ENCODE results near the gene DCST1.

DCST1 gene

GRCh38 chr1:155001675-155002463, 31.8 kb upstream of the DCST1 start:
- DNase-seq, result peak; percentile 81

GRCh38 chr1:155002464-155003226, 31.0 kb upstream of the DCST1 start, which contains the start of gene ZBTB7B:
Gene ZBTB7B (plus strand): TSS chr1:155002802. CDS start chr1:155014661, 11,859 bp downstream.
- DNase-seq, result no peak

GRCh38 chr1:155003227-155003765, 30.3 kb upstream of the DCST1 start:
- DNase-seq, result no peak

GRCh38 chr1:155003766-155004351, 29.8 kb upstream of the DCST1 start:
- no peak for DNase-seq

GRCh38 chr1:155004352-155005075, 29.1 kb upstream of the DCST1 start:
- no peak for DNase-seq

- DNase-seq, result no peak
These were observed 28.3 kb upstream of the DCST1 start for GRCh38 chr1:155005076-155006011.

GRCh38 chr1:155006601-155007101, 27.0 kb upstream of the DCST1 start:
- no peak for DNase-seq

GRCh38 chr1:155007251-155007828, 26.3 kb upstream of the DCST1 start:
- DNase-seq, result no peak

- no peak for DNase-seq
These were observed 25.3 kb upstream of the DCST1 start for GRCh38 chr1:155008015-155008941.

- DNase-seq, result no peak
These were observed 24.4 kb upstream of the DCST1 start for GRCh38 chr1:155009221-155009711.

GRCh38 chr1:155009742-155010141, 23.9 kb upstream of the DCST1 start:
- DNase-seq, result no peak

GRCh38 chr1:155010211-155010918, 23.3 kb upstream of the DCST1 start:
- no peak for DNase-seq

GRCh38 chr1:155011004-155011416, 22.6 kb upstream of the DCST1 start:
- no peak for DNase-seq

- no peak for DNase-seq
These were observed 22.1 kb upstream of the DCST1 start for GRCh38 chr1:155011437-155012025.

GRCh38 chr1:155012026-155012546, 21.5 kb upstream of the DCST1 start:
- peak; percentile 91 for DNase-seq

- no peak for DNase-seq
These were observed 20.6 kb upstream of the DCST1 start for GRCh38 chr1:155012776-155013602.

- no peak for DNase-seq
These were observed 20.0 kb upstream of the DCST1 start for GRCh38 chr1:155013632-155014031.
